GM12878 (cell line): ENCODE data around the gene LPCAT2. TPM values are rescaled to one million over a fixed set of nuclear protein-coding genes. Genes with fewer than 3 reads are reported as not detected.

Experiments
- ATAC-seq: fragments of 200-7000 bp; cut with Tn5 transposase; 3 replicates; pipeline ENCODE4 v1.9.1; 2020; ENCODE audit warnings: mild to moderate bottlenecking, moderate library complexity
- BruUV-seq: library from RNA; stranded (reverse); fragments of 400-500 nt; replicated peaks from 2 replicates; lab custom pipeline; 2021; lab: Mats Ljungman, UMichigan
- CTCF ChIA-PET: fragments of 300-600 bp; sonication (Branson Sonifier 250); formaldehyde crosslinking; extraction: SDS; loops from one replicate; lab custom pipeline; 2021; ENCODE audit warnings: inconsistent platforms; lab: Yijun Ruan, JAX
- POLR2A ChIA-PET: fragments of 350-600 bp; formaldehyde crosslinking; extraction: SDS; loops from one replicate; lab custom pipeline; 2021; ENCODE audit warnings: inconsistent platforms; lab: Charles Lee
- RAD21 ChIA-PET: fragments of 300-600 bp; sonication (Branson Sonifier 250); formaldehyde crosslinking; loops from one replicate; lab custom pipeline; 2023; ENCODE audit warnings: antibody characterized with exemption; ENCODE audit not compliant: unreplicated experiment; lab: Charles Lee
- SMC1A ChIA-PET: fragments of 300-600 bp; sonication (Branson Sonifier 250); formaldehyde crosslinking; loops from one replicate; lab custom pipeline; 2023; ENCODE audit not compliant: unreplicated experiment, uncharacterized antibody; lab: Charles Lee
- DNase-seq: peaks from one replicate; pipeline ENCODE4 v3.0.0-alpha.2; 2011; ENCODE audit warnings: low read depth, low spot score
- FAIRE-seq: peaks from 3 replicates; lab custom pipeline; 2011; peaks lifted over from hg19 to GRCh38; lab: Jason Lieb, UNC
- H2AFZ ChIP-seq: 2 replicates; pipeline ENCODE4 v1.6.0; 2011; ENCODE audit warnings: low read depth, low read length, control low read depth; ENCODE audit not compliant: control insufficient read depth
- H3K27ac ChIP-seq: 2 replicates; pipeline ENCODE4 v1.5.1; 2011; ENCODE audit warnings: control low read depth; ENCODE audit not compliant: control insufficient read depth, insufficient read depth
- H3K27me3 ChIP-seq, 2 experiments: replicated peaks in 1 of 2; 2 replicates each; pipeline versions ENCODE4 v1.6.0 to v1.6.1; 2011; ENCODE audit warnings: low read length in 1 of 2; ENCODE audit not compliant: control insufficient read depth in 2 of 2, insufficient read depth in 2 of 2
- H3K36me3 ChIP-seq, 2 experiments: 2 replicates each; pipeline ENCODE4 v1.5.1; 2011; ENCODE audit warnings: low read length in 1 of 2; ENCODE audit not compliant: control insufficient read depth in 2 of 2, insufficient read depth in 2 of 2
- H3K4me1 ChIP-seq: 2 replicates; pipeline ENCODE4 v1.6.1; 2011; ENCODE audit warnings: mild to moderate bottlenecking, low read length, moderate library complexity, mixed read lengths; ENCODE audit not compliant: control insufficient read depth, insufficient read depth
- H3K4me2 ChIP-seq: 2 replicates; pipeline ENCODE4 v1.6.0; 2011; ENCODE audit warnings: control low read depth; ENCODE audit not compliant: control insufficient read depth, insufficient read depth
- H3K4me3 ChIP-seq: fragments of 200-600 bp; sonication (generic); 2 replicates; pipeline ENCODE4 v1.5.1; 2016
- H3K79me2 ChIP-seq: 2 replicates; pipeline ENCODE4 v1.6.0; 2011; ENCODE audit warnings: low read length; ENCODE audit not compliant: control insufficient read depth, insufficient read depth
- H3K9ac ChIP-seq: 2 replicates; pipeline ENCODE4 v1.8.0; 2011; ENCODE audit warnings: low read length, control low read depth, mixed read lengths; ENCODE audit not compliant: control insufficient read depth, insufficient read depth
- H3K9me3 ChIP-seq: replicated peaks from 3 replicates; pipeline ENCODE4 v1.5.1; 2011; ENCODE audit warnings: mild to moderate bottlenecking, low read length; ENCODE audit not compliant: control insufficient read depth, insufficient read depth
- H4K20me1 ChIP-seq: 2 replicates; pipeline ENCODE4 v1.6.0; 2011; ENCODE audit not compliant: control insufficient read depth, insufficient read depth
- CREB1 ChIP-seq: IDR thresholded peaks from 2 replicates; pipeline ENCODE4 v1.6.1; 2012; ENCODE audit warnings: low read depth, mild to moderate bottlenecking, inconsistent platforms
- ESRRA ChIP-seq: IDR thresholded peaks from 2 replicates; pipeline ENCODE4 v1.6.1; 2012; ENCODE audit warnings: mild to moderate bottlenecking, low read length, improper control_type of control experiment
- FOS ChIP-seq: IDR thresholded peaks from 3 replicates; pipeline ENCODE4 v1.6.1; 2011; ENCODE audit warnings: borderline replicate concordance; ENCODE audit not compliant: insufficient read length; ENCODE audit errors: extremely low read depth
- GATAD2B ChIP-seq: fragments of 450-650 bp; conservative IDR thresholded peaks from 2 replicates; pipeline ENCODE4 v1.6.1; 2017; ENCODE audit warnings: low read depth, mild to moderate bottlenecking, moderate library complexity
- HCFC1 ChIP-seq: fragments of 150-350 bp; IDR thresholded peaks from 2 replicates; pipeline ENCODE4 v1.6.1; 2014; ENCODE audit warnings: low read length
- HDGF ChIP-seq: fragments of 450-650 bp; IDR thresholded peaks from 2 replicates; pipeline ENCODE4 v1.6.1; 2016; ENCODE audit warnings: antibody characterized with exemption
- POU2F2 ChIP-seq: IDR thresholded peaks from 3 replicates; pipeline ENCODE4 v1.6.1; 2011; ENCODE audit warnings: low read depth, mild to moderate bottlenecking, low read length, borderline replicate concordance
- SMAD1 ChIP-seq: fragments of 450-650 bp; IDR thresholded peaks from 2 replicates; pipeline ENCODE4 v1.6.1; 2018; ENCODE audit warnings: mild to moderate bottlenecking, low read depth; ENCODE audit not compliant: partially characterized antibody
- SPI1 ChIP-seq: IDR thresholded peaks from 2 replicates; pipeline ENCODE4 v1.6.1; 2011; ENCODE audit warnings: low read depth, mild to moderate bottlenecking, low read length, moderate library complexity, borderline replicate concordance; ENCODE audit not compliant: insufficient read depth
- TCF3 ChIP-seq: IDR thresholded peaks from 2 replicates; pipeline ENCODE4 v1.6.1; 2012; ENCODE audit warnings: low read depth, mild to moderate bottlenecking, low read length, borderline replicate concordance; ENCODE audit not compliant: insufficient read depth
- ZNF687 ChIP-seq: fragments of 450-650 bp; IDR thresholded peaks from 2 replicates; pipeline ENCODE4 v1.6.1; 2017; ENCODE audit warnings: mild to moderate bottlenecking, moderate library complexity
- WGBS: methylation state at CpG from one replicate; pipeline ENCODE4 v1.1.6; 2016; ENCODE audit warnings: low lambda C conversion rate; ENCODE audit not compliant: insufficient replicate concordance, insufficient coverage; ENCODE audit errors: missing lambda C conversion rate; 5-methylcytosine and 5-hydroxymethylcytosine counted together
- in situ Hi-C: fragments of 300-500 bp; cut with MboI; formaldehyde crosslinking; loops from 9 replicates; pipeline ENCODE4 v1.14.3; 2018; ENCODE audit warnings: mixed read lengths
- intact Hi-C: fragments of 100-400 bp; cut with micrococcal nuclease; formaldehyde crosslinking; loops from one replicate; pipeline ENCODE4 v1.14.2; 2022; ENCODE audit not compliant: unreplicated experiment
- polyA plus RNA-seq, 11 experiments: library from polyadenylated mRNA; depleted of rRNA in 4 of 11; unstranded in 6 of 11; stranded (reverse) in 5 of 11; fragments of >200 nt; fragmentation: Nextera tagmentation in 4 of 11; fragmentation: Illumina TruSeq in 1 of 11; extraction: Ambion mirVana in 4 of 11; extraction: Trizol in 1 of 11; gene quantifications; 1 replicate in 1 of 11; 2 replicates in 10 of 11; pipeline versions ENCODE4 v1.2.1 to v1.2.3, GENCODE V29; 2011 to 2016; ENCODE audit warnings: inconsistent platforms in 2 of 11, missing spikeins in 2 of 11, low read depth in 1 of 11
- total RNA-seq, 4 experiments: library from RNA; depleted of rRNA in 3 of 4; stranded (reverse); fragments of >200 nt in 3 of 4; fragmentation: Illumina TruSeq in 1 of 4; extraction: Trizol in 1 of 4; gene quantifications; 2 replicates each; pipeline versions ENCODE4 v1.2.1 to v1.2.3, GENCODE V29; 2013 to 2021

LPCAT2 gene
- total and polyA plus RNA-seq, 10 of the 15 experiments (the other 5 are each of a cell fraction or from before 2014, with no cell fraction given): 0.01 TPM; not detected in 9

- BruUV-seq: no TSS peak
Observed at GRCh38 chr16:55475919-55476318, 33.0 kb upstream of the LPCAT2 start.

More at GRCh38 chr16:55475919-55476318, 33.0 kb upstream of the LPCAT2 start:
- ATAC-seq: no peak
- no peak overlapping the region for H3K4me2 ChIP-seq
- ChIA-PET CTCF (interaction anchor here (2.1 to 2.8 kb wide), 2 partner anchors 11 kb away, joined by 6 to 19 read pairs; no protein-coding TSS in a partner anchor), SMC1A (no interaction called here), RAD21 (no interaction called here), POLR2A (no interaction called here)
- no peak for DNase-seq
- H3K27me3 ChIP-seq: no peaks in the 10 kb centered on the region; a peak in 1 of 4 replicates
- no peaks in the 10 kb centered on the region for H4K20me1 ChIP-seq
- H3K36me3 ChIP-seq: no peaks in the 10 kb centered on the region
- in situ Hi-C loops: no loop called here
- no peak overlapping the region for H3K9ac ChIP-seq
- no peak for FAIRE-seq
- H3K27ac ChIP-seq: no peak overlapping the region
- H3K79me2 ChIP-seq: no peaks in the 10 kb centered on the region
- intact Hi-C loops: no loop called here
- no peak for TF ChIP-seq CREB1
- no peak for TF ChIP-seq HCFC1
- TF ChIP-seq FOS: no peak
- no peak for TF ChIP-seq SMAD1
- TF ChIP-seq TCF3: no peak
- TF ChIP-seq ESRRA: no peak
- no peak for TF ChIP-seq GATAD2B
- TF ChIP-seq SPI1: no peak
- TF ChIP-seq HDGF: no peak
- no peak for TF ChIP-seq POU2F2
- TF ChIP-seq ZNF687: no peak
- TF ChIP-seq, all 136 proteins: peak for 0
- Histone ChIP-seq H3K4me3 (no peak overlapping the region), H3K4me1 (no peaks in the 10 kb centered on the region; the same call in 1 of the 2 replicates), H3K9me3 (no peaks in the 10 kb centered on the region), H2AFZ (no peak overlapping the region)
- 1% methylated on average over 5 of the region's 5 CpGs for whole genome bisulfite sequencing
